Endothelial cell of umbilical vein (primary cell): ENCODE measurements around the gene DSP. TPM values are rescaled to one million over a fixed set of nuclear protein-coding genes. Genes with fewer than 3 reads are reported as not detected.

Experiments used
- BruUV-seq: library from RNA; stranded (reverse); fragments of 400-500 nt; replicated peaks from 2 replicates; lab custom pipeline; 2021; lab: Mats Ljungman, UMichigan
- CTCF ChIA-PET: fragments of 300-600, 350-600 bp; sonication (Branson Sonifier 250); formaldehyde crosslinking; loops from one replicate; lab custom pipeline; 2021; ENCODE audit warnings: antibody characterized with exemption, inconsistent platforms; lab: Charles Lee
- POLR2A ChIA-PET: fragments of 300-600, 350-600 bp; sonication (Branson Sonifier 250); formaldehyde crosslinking; loops from one replicate; lab custom pipeline; 2021; ENCODE audit warnings: antibody characterized with exemption, inconsistent platforms; lab: Charles Lee
- DNase-seq: peaks from one replicate; pipeline ENCODE4 v3.0.0-alpha.2; 2011; ENCODE audit warnings: low read depth, low spot score
- FAIRE-seq: peaks from 2 replicates; lab custom pipeline; 2011; peaks lifted over from hg19 to GRCh38; lab: Jason Lieb, UNC
- H2AFZ ChIP-seq: 2 replicates; pipeline ENCODE4 v1.6.0; 2012; ENCODE audit warnings: low read depth, low read length, control low read depth, inconsistent platforms
- H3K27ac ChIP-seq: 2 replicates; pipeline ENCODE4 v1.5.1; 2011; ENCODE audit warnings: low read depth, mild to moderate bottlenecking, control low read depth, low read length, moderate library complexity; ENCODE audit not compliant: insufficient read depth
- H3K27me3 ChIP-seq, 2 experiments: 2 replicates each; pipeline versions ENCODE4 v1.6.0 to v1.6.1; 2011; ENCODE audit warnings: low read length in 2 of 2, mixed read lengths in 1 of 2; ENCODE audit not compliant: control insufficient read depth in 2 of 2, insufficient read depth in 2 of 2
- H3K36me3 ChIP-seq, 2 experiments: 2 replicates in 1 of 2; 3 replicates in 1 of 2; pipeline ENCODE4 v1.5.1; 2011; ENCODE audit warnings: low read length in 2 of 2, mild to moderate bottlenecking in 1 of 2, moderate library complexity in 1 of 2; ENCODE audit not compliant: control insufficient read depth in 2 of 2, insufficient read depth in 2 of 2; ENCODE audit errors: extremely low read depth in 1 of 2
- H3K4me1 ChIP-seq: 3 replicates; pipeline ENCODE4 v1.5.1; 2011; ENCODE audit warnings: mild to moderate bottlenecking, low read length; ENCODE audit not compliant: control insufficient read depth, insufficient read depth; ENCODE audit errors: extremely low read depth
- H3K4me2 ChIP-seq: 2 replicates; pipeline ENCODE4 v1.6.1; 2011; ENCODE audit warnings: low read length, control low read depth, mixed read lengths; ENCODE audit not compliant: insufficient read depth
- H3K4me3 ChIP-seq, 3 experiments: fragments of 200-600 bp in 1 of 3; sonication (generic), shearing (Covaris generic) in 1 of 3; replicated peaks in 1 of 3; 2 replicates each; pipeline ENCODE4 v1.5.1; 2011 to 2016; ENCODE audit warnings: control low read depth in 3 of 3, low read length in 3 of 3, mild to moderate bottlenecking in 2 of 3, inconsistent platforms in 1 of 3, low read depth in 1 of 3, moderate library complexity in 1 of 3; ENCODE audit not compliant: insufficient read depth in 1 of 3
- H3K79me2 ChIP-seq: 2 replicates; pipeline ENCODE4 v1.6.0; 2012; ENCODE audit warnings: low read length, inconsistent platforms; ENCODE audit not compliant: control insufficient read depth, insufficient read depth
- H3K9ac ChIP-seq: replicated peaks from 2 replicates; pipeline ENCODE3; 2011; ENCODE audit warnings: low read length, control low read depth; ENCODE audit not compliant: insufficient read depth; ENCODE audit errors: extremely low read depth
- H3K9me1 ChIP-seq: replicated peaks from 3 replicates; pipeline ENCODE4 v1.6.0; 2011; ENCODE audit warnings: mild to moderate bottlenecking, low read length; ENCODE audit not compliant: control insufficient read depth, insufficient read depth; ENCODE audit errors: extremely low read depth
- H3K9me3 ChIP-seq: replicated peaks from 2 replicates; pipeline ENCODE4 v1.5.1; 2012; ENCODE audit warnings: low read length, inconsistent platforms; ENCODE audit not compliant: control insufficient read depth, insufficient read depth
- H4K20me1 ChIP-seq: replicated peaks from 2 replicates; pipeline ENCODE3; 2011; ENCODE audit warnings: mild to moderate bottlenecking, low read length; ENCODE audit not compliant: control insufficient read depth, insufficient read depth; ENCODE audit errors: extremely low read depth
- EZH2 ChIP-seq: IDR thresholded peaks from 2 replicates; pipeline ENCODE4 v1.6.1; 2012; ENCODE audit warnings: borderline replicate concordance, low read depth, mild to moderate bottlenecking, moderate library complexity, low read length, inconsistent platforms; ENCODE audit not compliant: severe bottlenecking
- FOS ChIP-seq: IDR thresholded peaks from 2 replicates; pipeline ENCODE4 v1.6.1; 2011; ENCODE audit warnings: mild to moderate bottlenecking, low read length, moderate library complexity, borderline replicate concordance; ENCODE audit not compliant: insufficient read depth
- GATA2 ChIP-seq: IDR thresholded peaks from 2 replicates; pipeline ENCODE4 v1.7.0; 2011; ENCODE audit warnings: low read depth, mild to moderate bottlenecking, moderate library complexity, mixed read lengths, low read length; ENCODE audit not compliant: insufficient read length, insufficient read depth
- JUN ChIP-seq: IDR thresholded peaks from 2 replicates; pipeline ENCODE4 v1.6.1; 2011; ENCODE audit warnings: borderline replicate concordance, low read depth; ENCODE audit not compliant: insufficient read length, insufficient read depth
- MYC ChIP-seq: IDR thresholded peaks from one replicate; pipeline ENCODE4 v1.6.1; 2011; ENCODE audit warnings: mild to moderate bottlenecking, low read depth, low read length
- POLR2A ChIP-seq: IDR thresholded peaks from 2 replicates; pipeline ENCODE4 v1.6.1; 2012; ENCODE audit warnings: low read depth, mild to moderate bottlenecking, control low read depth, low read length
- POLR2AphosphoS5 ChIP-seq: IDR thresholded peaks from 2 replicates; pipeline ENCODE4 v1.6.1; 2012; ENCODE audit warnings: low read depth, mild to moderate bottlenecking, control low read depth, low read length, moderate library complexity; ENCODE audit not compliant: insufficient read depth
- dilution Hi-C: fragments of 300-500 bp; cut with MboI; formaldehyde crosslinking; loops from one replicate; pipeline ENCODE4 v1.15.0; 2019; ENCODE audit warnings: low sequenced_read_pairs; ENCODE audit not compliant: extremely low pct_ligation_motif_present
- intact Hi-C: fragments of 100-400 bp; cut with micrococcal nuclease; formaldehyde crosslinking; loops from one replicate; pipeline ENCODE4 v1.10.0; 2022
- polyA plus RNA-seq, 4 experiments: library from polyadenylated mRNA; depleted of rRNA in 3 of 4; stranded (reverse) in 3 of 4; unstranded in 1 of 4; fragments of >200 nt; gene quantifications; 2 replicates each; pipeline versions ENCODE4 v1.2.1 to v1.2.3, GENCODE V29; 2011 to 2012; ENCODE audit warnings: missing spikeins in 1 of 4
- total RNA-seq: library from RNA; stranded (reverse); gene quantifications from 2 replicates; pipeline ENCODE4 v1.2.3, GENCODE V29; 2021
- TF ChIP-seq, protein P1 (sequence below): IDR thresholded peaks from 2 replicates; pipeline ENCODE4 v1.6.1; 2011; ENCODE audit not compliant: insufficient read depth, insufficient read length
- TF ChIP-seq, protein P2 (sequence below), 2 donors: IDR thresholded peaks; 1 replicate in 1 of 2; 2 replicates in 1 of 2; pipeline ENCODE4 v1.5.1; 2011; ENCODE audit warnings: low read length in 2 of 2, mild to moderate bottlenecking in 2 of 2, moderate library complexity in 2 of 2, control low read depth in 1 of 2, inconsistent platforms in 1 of 2, low read depth in 1 of 2; ENCODE audit not compliant: insufficient read depth in 1 of 2; ENCODE audit errors: extremely low read depth in 1 of 2

Gene DSP
- total and polyA plus RNA-seq, 2 donors (not counting 3 experiments of a cell fraction or from before 2014, with no cell fraction given): 0.03 to 0.77 TPM

DNA sequence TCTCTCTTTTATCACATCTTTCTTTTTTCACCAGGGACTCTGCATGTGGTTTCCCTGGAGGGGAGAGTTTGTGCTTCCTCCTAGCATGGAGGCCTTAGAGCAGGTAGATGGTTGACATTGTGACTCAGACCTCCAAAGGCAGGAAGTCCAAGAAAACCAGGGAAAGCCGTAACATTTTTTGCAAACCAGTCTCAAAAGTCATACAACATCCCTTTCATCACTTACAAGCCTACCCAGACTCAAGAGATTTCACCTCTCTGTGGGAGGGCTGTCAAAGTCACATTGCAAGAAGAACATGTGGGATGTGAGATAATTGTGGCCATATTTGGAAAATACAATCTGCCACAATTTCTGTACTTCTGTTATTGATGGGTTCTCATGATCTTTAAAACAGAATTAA lies 94.7 kb downstream of the DSP start:
- Histone ChIP-seq H3K27ac (no peak overlapping the region), H3K4me3 (no peak overlapping the region), H3K4me1 (no peaks in the 10 kb centered on the region), H2AFZ (no peak overlapping the region), H3K79me2 (no peaks in the 10 kb centered on the region), H3K9me1 (no peaks in the 10 kb centered on the region), H3K9ac (no peak overlapping the region), H3K27me3 (peaks cover 2 to 8% of the 10 kb centered on the region in 2 experiments), H3K4me2 (no peak overlapping the region), H3K36me3 (no peaks in the 10 kb centered on the region), H3K9me3 (no peaks in the 10 kb centered on the region), H4K20me1 (no peaks in the 10 kb centered on the region)
- intact Hi-C loops: no loop called here
- dilution Hi-C loops: no loop called here
- ChIA-PET POLR2A (no interaction called here), CTCF (no interaction called here)
- DNase-seq: no peak
- no TSS peak for BruUV-seq
- FAIRE-seq: no peak
- TF ChIP-seq MYC (no peak), EZH2 (no peak), GATA2 (no peak), FOS (no peak), JUN (no peak), POLR2AphosphoS5 (no peak), POLR2A (no peak)
- TF ChIP-seq, protein P1, sequence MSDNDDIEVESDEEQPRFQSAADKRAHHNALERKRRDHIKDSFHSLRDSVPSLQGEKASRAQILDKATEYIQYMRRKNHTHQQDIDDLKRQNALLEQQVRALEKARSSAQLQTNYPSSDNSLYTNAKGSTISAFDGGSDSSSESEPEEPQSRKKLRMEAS: no peak
- TF ChIP-seq, protein P2, sequence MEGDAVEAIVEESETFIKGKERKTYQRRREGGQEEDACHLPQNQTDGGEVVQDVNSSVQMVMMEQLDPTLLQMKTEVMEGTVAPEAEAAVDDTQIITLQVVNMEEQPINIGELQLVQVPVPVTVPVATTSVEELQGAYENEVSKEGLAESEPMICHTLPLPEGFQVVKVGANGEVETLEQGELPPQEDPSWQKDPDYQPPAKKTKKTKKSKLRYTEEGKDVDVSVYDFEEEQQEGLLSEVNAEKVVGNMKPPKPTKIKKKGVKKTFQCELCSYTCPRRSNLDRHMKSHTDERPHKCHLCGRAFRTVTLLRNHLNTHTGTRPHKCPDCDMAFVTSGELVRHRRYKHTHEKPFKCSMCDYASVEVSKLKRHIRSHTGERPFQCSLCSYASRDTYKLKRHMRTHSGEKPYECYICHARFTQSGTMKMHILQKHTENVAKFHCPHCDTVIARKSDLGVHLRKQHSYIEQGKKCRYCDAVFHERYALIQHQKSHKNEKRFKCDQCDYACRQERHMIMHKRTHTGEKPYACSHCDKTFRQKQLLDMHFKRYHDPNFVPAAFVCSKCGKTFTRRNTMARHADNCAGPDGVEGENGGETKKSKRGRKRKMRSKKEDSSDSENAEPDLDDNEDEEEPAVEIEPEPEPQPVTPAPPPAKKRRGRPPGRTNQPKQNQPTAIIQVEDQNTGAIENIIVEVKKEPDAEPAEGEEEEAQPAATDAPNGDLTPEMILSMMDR (IDR thresholded peaks at IDR 0.05; ENCODE audit: extremely low read depth in 1 of 2, insufficient read depth in 1 of 2, low read depth in 1 of 2, low read length in 2 of 2): no peak

Other genes with a start within 250 kb of the DSP start
- gene SSR1, start 228.5 kb upstream of the DSP start, total RNA-seq: 149 and 187 TPM in 2 replicates
- gene SSR1, start 228.5 kb upstream of the DSP start, polyA plus RNA-seq: 49.5 and 70.7 TPM in 2 replicates
- not detected in 2 replicates for gene CAGE1, start 151.9 kb upstream of the DSP start, total RNA-seq
- not detected in 2 replicates for gene CAGE1, start 151.9 kb upstream of the DSP start, polyA plus RNA-seq
- 19.7 and 21.4 TPM in 2 replicates for gene RIOK1, start 151.9 kb upstream of the DSP start, total RNA-seq
- 8.3 and 9.2 TPM in 2 replicates for gene RIOK1, start 151.9 kb upstream of the DSP start, polyA plus RNA-seq
- 12.8 and 13.2 TPM in 2 replicates for gene SNRNP48, start 48.5 kb downstream of the DSP start, total RNA-seq
- gene SNRNP48, start 48.5 kb downstream of the DSP start, polyA plus RNA-seq: 3.5 and 4.2 TPM in 2 replicates
- gene BMP6, start 184.4 kb downstream of the DSP start, total RNA-seq: 221 and 234 TPM in 2 replicates
- gene BMP6, start 184.4 kb downstream of the DSP start, polyA plus RNA-seq: 276 and 285 TPM in 2 replicates